SK-N-SH (cell line): ENCODE results near the gene ERRFI1.

Experiments used
- CTCF ChIP-seq: fragments of 200-600 bp; sonication (generic); IDR thresholded peaks from 2 replicates; pipeline ENCODE4 v1.6.1; 2017; ENCODE audit warnings: antibody characterized with exemption, mild to moderate bottlenecking, moderate library complexity
- JUND ChIP-seq: IDR thresholded peaks from 2 replicates; pipeline ENCODE4 v1.4.0; 2012
- MAX ChIP-seq: IDR thresholded peaks from 2 replicates; pipeline ENCODE4 v1.4.0; 2012; ENCODE audit warnings: low read depth
- POLR2AphosphoS5 ChIP-seq: IDR thresholded peaks from 2 replicates; pipeline ENCODE4 v1.6.1; 2012; ENCODE audit warnings: low read depth, low read length
- SIN3A ChIP-seq: IDR thresholded peaks from 2 replicates; pipeline ENCODE4 v1.6.1; 2012; ENCODE audit warnings: low read depth, mild to moderate bottlenecking, low read length, moderate library complexity, borderline replicate concordance
- SMC3 ChIP-seq: IDR thresholded peaks from 2 replicates; pipeline ENCODE4 v1.6.1; 2012; ENCODE audit warnings: low read depth, low read length, improper control_type of control experiment
- ZBTB33 ChIP-seq: IDR thresholded peaks from 2 replicates; pipeline ENCODE4 v1.4.0; 2012; ENCODE audit warnings: low read depth, borderline replicate concordance

GRCh38 chr1:8015036-8015808, 10.9 kb downstream of the ERRFI1 start:
- TF ChIP-seq CTCF (peak; percentile 75), JUND (peak; percentile 44; the same call in 1 of the 2 replicates), POLR2AphosphoS5 (no peak), ZBTB33 (no peak), SIN3A (no peak), MAX (no peak), SMC3 (peak; percentile 74)
